Measurements from ENCODE around the gene MSX1.

The MSX1 gene

GRCh38 chr4:4858527-4859324 lies 739 bp upstream of the MSX1 start:
- DNase-seq = no peak

GRCh38 chr4:4859799-4860599 lies 534 bp downstream of the MSX1 start:
- DNase-seq = no peak

GRCh38 chr4:4860600-4861389 lies 1.3 kb downstream of the MSX1 start:
- no peak for DNase-seq

DNA sequence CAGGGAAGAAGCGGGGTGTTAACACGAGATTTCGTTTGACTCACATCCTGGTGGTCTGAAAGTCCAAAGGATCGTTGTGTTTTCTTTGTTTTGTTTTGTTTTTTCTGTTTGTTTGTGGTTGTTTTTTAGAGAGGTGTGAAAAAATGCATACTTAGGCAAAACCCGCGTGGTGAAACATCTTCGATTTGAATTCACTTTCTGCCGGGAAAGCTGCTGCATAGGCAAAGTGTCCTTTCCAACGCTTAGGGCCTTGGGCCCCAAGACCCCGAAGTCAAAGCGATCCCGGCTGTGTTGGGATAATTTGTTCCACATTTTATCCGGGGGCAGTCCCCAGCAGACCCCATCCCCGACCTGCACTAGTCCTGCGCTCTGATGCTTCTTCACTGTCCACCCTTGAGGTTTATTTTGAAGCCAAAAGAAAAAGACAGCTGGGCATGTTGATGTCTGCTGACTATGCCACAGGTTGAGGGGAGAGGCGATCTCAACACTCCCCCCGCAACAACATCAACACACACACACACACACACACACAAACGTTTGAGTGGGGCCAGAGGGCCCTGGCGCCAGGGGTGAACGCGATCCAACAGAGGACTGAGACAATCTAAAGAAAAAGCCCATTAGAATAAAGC lies 2.0 kb downstream of the MSX1 start:
- DNase-seq = no peak

DNA sequence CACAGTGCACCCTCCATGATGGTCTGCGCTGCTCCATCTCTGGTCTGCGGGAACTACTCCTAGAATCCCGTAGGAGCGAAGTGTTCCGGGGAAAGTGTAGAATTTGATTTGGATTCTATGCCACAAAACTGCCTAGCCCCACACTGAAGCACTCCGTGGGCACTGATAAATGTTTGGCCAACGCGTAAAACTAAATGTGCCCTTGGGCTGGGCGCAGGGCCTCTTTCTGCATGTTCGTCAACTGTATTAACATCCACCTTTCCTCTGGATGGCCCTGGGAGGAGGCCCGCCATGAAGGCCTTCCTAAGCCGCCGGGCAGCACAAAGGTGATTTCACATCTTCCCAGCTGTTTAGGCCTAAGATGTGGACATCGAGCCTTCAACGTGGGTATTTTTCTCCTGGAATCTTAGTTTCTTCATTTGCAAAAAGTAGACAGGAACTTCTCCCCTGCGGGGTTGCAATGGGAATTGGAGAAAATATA lies 2.6 kb downstream of the MSX1 start:
- DNase-seq = no peak

DNA sequence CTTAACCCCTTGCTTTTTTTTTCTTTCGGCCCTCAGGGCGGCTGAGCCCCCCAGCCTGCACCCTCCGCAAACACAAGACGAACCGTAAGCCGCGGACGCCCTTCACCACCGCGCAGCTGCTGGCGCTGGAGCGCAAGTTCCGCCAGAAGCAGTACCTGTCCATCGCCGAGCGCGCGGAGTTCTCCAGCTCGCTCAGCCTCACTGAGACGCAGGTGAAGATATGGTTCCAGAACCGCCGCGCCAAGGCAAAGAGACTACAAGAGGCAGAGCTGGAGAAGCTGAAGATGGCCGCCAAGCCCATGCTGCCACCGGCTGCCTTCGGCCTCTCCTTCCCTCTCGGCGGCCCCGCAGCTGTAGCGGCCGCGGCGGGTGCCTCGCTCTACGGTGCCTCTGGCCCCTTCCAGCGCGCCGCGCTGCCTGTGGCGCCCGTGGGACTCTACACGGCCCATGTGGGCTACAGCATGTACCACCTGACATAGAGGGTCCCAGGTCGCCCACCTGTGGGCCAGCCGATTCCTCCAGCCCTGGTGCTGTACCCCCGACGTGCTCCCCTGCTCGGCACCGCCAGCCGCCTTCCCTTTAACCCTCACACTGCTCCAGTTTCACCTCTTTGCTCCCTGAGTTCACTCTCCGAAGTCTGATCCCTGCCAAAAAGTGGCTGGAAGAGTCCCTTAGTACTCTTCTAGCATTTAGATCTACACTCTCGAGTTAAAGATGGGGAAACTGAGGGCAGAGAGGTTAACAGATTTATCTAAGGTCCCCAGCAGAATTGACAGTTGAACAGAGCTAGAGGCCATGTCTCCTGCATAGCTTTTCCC lies 3.4 kb downstream of the MSX1 start:
- no peak for DNase-seq

DNA sequence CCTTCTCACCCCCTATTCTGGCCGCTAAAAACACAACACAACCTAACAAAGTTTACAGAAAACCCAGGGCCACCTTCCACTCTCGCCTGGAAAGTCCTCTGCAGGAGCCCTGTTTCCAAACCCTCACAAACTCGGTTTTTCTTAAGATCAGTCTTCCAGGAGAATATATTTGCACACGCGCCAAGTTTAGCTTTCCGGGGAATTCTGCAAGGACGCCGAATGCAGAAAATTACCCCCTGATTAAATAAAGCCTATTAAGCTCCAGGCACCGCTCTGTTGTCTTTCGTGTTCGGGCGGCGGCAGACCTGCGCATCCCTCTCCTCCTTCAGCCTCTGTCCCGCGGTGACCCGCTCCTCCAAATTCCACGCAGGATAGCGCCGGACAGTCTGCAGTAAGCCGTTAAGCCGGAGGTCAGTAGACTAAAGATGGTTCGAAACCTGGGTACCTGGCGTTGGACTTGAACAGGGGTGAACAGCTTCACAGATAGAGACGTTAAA lies 5.0 kb downstream of the MSX1 start:
- DNase-seq = no peak

GRCh38 chr4:4864940-4865704 lies 5.7 kb downstream of the MSX1 start:
- DNase-seq = no peak

DNA sequence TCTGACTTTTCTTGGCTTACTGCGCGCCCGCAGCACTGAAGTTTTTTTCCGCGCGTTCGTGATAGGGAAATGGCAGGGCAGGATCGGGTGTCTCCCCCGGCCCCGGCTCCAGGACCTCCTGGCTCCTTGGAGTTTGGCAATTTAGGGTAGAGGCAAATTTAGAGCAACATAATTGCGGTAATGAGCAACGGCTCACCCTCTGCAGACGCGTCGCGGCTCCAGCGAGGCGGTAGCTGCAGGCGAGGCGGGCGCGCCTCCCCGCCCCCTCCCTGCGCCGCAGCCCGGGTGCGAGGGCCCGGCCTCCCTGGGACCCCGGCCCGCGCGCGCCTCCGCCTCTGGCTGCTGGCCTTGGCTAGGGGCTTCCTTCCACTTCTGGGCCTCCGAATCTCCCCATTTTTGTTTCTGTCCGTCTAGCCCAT lies 6.2 kb downstream of the MSX1 start:
- DNase-seq = no peak

- no peak for DNase-seq
These were observed 6.8 kb downstream of the MSX1 start for GRCh38 chr4:4866124-4866865.

GRCh38 chr4:4866866-4867374 lies 7.5 kb downstream of the MSX1 start:
- no peak for DNase-seq

DNA sequence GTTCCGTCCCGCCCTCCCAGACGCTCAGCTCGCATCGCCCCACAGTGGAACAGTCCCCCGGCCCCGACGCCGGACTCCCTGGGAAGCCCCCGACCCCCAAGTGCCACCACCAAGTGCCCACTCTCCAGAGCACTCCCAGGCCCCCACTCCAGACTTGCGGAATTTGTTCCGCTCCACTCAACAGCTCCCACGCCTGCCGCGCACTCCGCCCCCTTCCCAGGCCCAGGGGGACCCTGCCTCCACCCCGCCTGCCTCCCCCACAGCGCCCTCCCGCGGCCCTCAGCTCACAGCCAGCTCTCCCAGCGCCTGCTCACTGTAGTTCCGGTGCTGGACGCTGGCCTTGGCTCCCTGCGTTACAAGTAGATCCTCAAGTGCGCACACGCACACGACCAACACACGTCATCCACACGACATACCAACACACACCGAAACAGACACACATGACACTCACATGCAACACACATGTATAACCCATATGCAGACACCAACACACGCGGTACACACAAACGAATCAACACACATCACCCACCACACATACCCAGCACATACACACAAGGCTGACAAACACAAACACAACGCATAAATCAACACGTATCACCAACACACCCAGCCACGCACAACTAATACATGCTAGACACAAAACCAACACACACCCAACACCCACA lies 8.0 kb downstream of the MSX1 start:
- no peak for DNase-seq

GRCh38 chr4:4868040-4868757 lies 8.7 kb downstream of the MSX1 start:
- no peak for DNase-seq

- DNase-seq = no peak
These were observed 9.6 kb downstream of the MSX1 start for GRCh38 chr4:4868758-4869723.

GRCh38 chr4:4869731-4870571 lies 10.5 kb downstream of the MSX1 start:
- DNase-seq = no peak

DNA sequence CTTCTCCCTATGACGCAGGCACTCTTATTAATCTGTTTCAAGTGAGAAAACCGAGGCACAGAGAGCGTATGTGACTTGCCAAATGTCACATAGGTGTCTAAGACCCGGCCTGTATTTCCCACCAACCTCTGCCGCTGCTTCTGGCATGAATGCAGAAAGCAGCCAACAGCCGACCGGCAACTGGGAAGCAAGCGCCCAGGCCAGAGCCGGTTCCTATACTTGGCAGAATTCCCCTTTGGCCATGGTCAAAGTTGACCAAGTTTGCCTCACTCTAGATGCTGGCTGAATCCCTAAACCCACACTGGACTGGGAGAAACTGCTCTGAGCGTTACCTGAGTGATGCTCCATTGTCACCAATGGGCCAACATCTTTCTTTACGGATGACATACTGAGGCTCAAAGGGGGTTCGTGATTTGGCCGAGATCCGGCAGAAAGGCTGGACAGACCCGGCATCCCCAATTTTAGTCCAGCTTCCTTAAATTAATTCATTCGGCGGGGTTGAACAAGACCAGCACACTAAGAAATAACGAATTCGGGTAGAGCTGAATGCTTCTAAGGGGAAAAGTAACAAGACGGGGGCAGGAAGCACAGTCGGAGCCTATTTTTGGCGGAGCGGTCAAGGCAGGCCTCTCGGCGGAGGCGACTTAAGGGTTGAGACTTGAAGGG lies 11.2 kb downstream of the MSX1 start:
- DNase-seq = no peak
